NCI-H524 treated with DMSO at 0.1 percent for 48 hours (cell line): ENCODE measurements around the gene OGDH.
"Not testable (repeated sequence)": the region's sequence is repeated elsewhere in the genome, so short reads cannot be mapped to it uniquely, and the experiment has no call there.

Experiments used
- DNase-seq: peaks from one replicate; lab custom pipeline; 2025; lab: John Stamatoyannopoulos, UW

Gene OGDH

DNA sequence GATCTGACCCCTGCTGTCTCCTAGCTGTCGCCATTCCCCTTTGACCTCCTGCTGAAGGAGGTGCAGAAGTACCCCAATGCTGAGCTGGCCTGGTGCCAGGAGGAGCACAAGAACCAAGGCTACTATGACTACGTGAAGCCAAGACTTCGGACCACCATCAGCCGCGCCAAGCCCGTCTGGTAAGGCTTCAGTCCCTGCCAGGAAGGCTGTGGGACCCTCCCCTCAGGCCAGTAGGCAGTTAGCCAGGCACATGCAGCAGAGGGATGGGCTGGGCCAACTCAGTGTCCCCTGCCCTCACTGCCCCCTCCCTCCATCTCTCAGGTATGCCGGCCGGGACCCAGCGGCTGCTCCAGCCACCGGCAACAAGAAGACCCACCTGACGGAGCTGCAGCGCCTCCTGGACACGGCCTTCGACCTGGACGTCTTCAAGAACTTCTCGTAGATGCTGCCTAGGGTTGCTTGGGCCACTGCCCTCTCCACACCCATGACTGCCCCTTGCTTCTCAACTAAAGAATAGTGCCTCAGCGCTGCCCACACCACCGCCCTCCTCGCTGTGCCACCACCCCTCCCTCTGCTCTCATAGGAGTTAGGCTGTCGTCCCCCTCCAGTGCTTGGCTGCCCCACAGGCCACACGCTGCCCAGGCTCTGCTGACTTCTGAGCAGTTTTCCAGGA is 101.3 kb downstream of the OGDH start:
- DNase-seq: no peak

DNA sequence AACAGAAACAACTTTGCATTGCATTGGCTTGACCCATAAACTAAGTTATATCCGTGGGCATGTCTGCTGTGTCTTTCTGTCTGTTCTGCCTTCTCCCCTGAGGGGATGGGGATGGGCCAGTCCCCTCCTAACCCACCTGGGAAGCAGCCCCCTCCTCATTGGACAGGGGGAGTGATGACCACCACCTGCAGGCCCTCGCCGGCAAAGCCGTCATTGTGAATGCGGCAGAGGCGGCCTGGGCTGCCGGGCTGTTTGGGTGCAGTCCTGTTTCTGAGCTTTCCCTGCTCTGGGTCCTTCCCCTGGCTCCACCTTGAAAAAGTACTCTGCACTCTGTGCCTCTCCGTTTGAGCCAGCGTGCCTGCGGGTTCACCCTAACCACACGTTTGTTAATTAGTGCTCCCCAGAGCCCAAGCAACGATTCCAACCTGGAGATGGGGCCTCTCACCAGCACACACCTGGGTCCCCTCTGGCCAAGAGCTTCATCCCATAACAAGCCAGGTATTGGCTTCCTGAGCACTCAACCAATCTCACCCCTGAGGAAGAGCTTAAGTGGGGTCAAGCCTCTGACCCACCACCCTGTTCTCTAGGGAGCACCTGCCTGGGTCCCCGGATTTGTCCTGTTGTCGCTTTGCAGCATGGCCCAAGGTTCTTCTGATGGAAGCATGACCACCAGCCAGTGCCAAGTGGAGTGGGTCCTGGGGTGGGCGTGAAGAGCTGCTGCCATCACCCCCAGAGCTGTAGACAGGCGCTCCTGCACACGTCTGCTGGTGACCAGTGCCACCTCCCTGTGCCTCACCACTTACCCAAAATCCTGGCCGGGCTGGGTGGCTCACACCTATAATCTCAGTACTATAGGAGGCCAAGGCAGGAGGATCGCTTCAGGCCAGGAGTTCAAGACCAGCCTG is 102.8 kb downstream of the OGDH start:
- DNase-seq: no peak

DNA sequence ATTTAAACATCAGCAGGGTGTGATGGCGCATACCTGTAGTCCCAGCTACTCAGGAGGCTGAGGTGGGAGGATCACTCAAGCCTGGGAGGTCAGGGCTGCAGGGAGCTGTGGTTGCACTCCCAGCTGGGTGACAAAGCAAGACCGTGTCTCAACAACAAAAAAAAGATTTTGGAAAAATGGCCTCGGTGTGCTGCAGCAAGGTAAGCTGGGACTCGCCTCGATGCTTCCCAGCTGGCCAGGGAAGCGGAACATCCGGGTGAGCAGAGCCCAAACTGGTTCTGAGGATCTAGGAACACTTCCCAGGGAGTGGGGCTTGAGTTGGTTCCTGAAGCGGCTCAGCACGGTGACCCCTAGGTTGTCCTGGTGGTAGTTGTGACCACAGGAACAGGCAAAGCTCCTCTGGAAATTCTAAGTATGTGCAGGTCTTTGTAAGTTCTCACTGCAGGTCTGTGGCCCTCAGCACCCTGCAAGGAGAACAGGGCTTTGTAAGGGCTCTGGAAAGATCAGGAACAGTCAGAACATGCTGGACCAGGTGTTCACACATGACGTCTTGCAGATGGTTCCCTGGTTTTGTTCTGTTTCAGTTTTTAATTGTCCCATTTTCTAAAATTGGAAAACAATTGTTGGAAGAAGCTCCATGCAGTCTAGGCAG is 103.6 kb downstream of the OGDH start:
- no peak for DNase-seq

DNA sequence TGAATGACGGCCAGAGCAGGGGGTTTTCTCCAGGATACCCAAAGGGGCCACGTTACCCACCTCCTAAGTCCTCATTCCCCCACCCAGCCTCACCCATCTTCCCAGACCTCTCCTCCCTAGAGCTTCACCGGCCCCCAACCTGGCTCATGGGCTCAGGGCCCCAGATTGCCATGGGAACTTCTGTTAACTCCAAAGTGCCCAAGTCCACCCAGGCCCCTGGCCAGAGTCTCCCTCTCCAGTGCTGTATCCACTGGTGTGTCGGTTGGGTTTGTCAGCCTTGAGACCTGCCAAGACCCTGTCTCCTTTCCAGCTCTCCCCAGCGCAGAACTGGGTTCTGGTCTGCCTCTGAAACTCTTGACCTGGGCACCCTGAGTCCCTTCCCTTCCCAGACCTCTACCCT is 105.1 kb downstream of the OGDH start:
- no peak for DNase-seq

DNA sequence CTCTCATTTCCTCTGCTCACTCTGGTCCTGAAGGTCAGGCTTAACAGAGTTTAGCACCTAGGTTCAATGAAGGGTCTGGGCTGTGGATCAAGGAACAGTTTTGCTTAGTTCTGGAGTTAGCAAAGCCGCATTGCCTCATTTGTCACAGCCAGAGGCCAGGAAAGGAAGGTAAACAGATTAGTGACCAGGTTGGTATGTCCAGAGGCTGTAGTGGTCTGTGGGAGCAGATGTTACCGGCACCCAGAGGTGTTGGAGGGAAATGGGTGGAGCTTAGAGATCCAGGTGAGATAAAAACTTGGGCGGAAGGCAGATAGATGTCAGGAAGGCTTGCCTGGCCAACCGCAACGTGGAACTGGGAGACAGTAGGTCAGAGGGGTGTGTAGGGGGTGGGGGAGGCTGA is 105.6 kb downstream of the OGDH start:
- no peak for DNase-seq

DNA sequence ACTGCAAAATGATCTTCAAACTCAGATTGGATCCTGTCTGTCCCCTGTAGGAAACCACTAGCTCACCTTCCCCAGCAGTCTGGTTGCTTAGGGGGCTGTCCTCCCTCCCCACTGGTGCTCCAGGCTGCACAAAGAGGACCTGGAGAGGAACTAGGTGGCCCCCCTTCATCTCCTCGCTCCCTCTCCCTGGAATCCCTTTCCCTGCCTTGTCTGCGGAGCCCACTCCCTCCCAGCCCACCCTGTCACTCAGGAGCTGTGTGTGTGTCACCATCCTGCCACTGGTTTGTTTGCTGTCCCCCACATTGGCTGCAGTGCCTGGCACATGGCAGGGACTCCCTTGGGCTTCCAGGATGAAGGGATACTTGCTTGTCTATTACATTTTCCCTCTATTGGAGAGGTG is 106.7 kb downstream of the OGDH start:
- DNase-seq: no peak

DNA sequence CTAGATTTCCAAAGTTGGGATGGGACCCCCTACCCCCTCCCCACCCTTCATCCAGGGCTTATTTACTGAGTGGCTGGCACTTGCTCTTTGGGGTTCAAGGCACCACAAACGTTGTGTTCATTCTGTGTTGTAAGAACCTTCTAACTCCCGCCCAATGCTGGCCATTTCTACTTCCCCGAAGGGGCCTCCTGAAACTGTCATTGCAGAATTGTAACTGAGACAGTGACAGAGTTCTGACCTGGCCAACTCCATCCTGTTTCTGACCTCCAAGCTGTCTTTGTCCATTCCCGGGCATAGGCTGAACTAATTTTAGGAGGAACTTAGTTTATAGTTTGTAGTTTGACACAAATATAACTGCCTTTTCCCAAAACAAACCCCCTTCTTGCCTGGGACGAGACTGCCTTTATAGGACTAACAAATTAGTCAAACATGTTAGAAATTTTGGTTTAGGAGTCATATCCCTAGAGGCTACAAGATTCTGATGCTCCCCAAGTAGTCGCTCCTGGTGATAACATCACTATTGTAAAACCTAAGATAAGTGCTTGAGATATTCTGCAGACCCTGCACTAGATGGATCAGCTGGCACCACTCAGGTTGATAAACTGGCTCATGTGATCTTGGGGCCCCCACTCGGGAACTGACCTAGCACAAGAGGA is 107.4 kb downstream of the OGDH start:
- DNase-seq: no peak

DNA sequence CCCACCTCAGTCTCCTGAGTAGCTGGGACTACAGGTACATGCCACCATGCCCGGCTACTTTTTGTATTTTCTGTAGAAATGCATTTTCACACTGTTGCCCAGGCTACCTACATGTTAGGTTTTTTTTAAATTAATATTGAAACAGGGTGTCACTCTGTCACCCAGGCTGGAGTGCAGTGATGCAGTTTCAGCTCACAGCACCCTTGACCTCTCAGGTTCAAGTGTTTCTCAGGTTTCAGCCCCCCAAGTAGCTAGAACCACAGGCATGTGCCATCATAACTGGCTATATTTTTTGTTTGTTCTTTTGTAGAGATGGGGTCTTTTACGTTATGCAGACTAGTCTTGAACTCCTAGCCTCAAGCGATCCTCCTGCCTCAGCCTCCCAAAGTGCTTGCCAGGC is 109.8 kb downstream of the OGDH start:
- no peak for DNase-seq

DNA sequence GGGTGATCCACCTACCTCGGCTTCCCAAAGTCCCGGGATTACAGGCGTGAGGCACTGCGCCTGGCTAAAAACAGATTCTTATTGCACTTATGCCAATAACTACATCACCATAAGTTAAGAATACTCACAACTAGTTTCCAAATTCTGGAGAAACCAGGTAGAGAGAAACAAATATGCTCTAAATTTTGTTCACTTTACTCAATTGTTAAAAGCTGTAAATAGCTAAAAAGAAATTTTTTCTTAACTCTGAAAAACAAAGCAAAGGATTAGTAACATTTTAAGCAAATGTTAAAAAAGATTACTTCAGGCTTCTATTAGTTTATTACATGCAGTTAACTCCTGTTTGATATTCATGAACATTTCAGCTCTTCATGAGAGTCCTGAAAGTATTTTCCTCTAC is 113.9 kb downstream of the OGDH start:
- no peak for DNase-seq

DNA sequence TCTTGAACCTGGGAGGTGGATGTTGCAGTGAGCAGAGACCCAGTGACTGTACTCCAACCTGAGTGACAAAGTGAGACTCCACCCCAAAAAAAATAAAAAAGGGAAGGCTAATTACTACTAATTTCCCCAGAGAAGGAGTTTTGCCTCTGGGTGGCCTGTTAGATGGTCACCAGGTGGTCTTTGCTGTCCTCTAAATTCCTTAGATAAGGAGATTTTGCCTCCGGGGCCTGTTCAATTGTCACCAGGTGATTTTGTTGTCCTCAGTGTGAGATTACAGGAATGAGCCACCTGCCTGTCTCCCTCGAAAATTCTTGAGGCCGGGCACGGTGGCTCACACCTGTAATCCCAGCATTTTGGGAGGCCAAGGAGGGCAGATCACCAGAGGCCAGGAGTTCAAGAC is 117.8 kb downstream of the OGDH start:
- DNase-seq: no peak

DNA sequence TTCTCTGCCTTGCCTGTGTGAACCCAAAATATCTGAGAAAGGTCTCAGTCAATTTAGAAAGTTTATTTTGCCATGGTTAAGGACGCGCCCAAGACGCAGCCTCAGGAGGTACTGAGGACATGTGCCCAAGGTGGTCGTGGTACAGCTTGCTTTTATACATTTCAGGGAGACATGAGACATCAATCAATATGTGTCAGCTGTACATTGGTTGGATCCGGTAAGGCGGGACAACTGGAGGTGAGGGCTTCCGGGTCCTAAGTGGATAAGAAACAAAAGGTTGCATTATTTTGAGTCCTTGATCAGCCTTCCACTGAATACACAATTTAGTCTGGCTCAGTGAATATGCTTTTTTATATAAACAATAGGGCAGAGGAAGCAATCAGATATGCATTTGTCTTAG is 119.8 kb downstream of the OGDH start:
- not testable (repeated sequence) for DNase-seq

DNA sequence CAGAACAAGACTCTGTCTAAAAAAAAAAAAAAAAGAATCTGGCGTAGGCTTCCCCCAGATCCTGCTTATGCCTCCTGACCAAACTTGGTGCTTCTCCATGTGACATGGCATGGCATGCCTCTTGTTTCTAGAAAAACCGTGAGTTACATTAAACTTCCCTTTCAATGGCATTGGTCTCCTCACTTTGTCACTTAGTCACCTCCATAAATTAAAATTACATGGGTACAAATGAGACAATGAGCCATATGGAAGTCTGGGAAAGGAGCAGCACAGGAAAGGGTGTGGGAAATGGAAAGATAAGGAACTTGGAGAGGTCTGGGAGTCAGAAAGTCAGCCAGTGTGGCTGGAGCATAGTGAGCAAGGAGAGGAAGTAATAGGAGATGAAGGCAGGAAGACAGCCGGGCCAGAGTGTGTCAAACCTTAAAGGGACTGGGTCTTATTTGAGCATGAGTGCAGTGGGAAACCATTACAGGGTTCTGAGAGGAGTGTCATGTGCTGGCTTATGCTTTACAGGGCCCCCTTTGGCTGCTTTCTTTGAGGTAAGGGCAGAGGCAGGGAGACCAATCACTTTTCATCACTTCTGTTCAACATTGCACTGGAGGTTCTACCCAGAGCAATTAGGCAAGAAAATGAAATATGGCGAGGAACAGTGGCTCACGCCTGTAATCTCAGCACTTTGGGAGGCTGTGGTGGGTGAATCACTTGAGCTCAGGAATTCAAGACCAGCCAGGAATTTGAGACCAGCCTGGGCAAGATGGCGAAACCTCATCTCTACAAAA is 120.9 kb downstream of the OGDH start:
- DNase-seq: no peak

DNA sequence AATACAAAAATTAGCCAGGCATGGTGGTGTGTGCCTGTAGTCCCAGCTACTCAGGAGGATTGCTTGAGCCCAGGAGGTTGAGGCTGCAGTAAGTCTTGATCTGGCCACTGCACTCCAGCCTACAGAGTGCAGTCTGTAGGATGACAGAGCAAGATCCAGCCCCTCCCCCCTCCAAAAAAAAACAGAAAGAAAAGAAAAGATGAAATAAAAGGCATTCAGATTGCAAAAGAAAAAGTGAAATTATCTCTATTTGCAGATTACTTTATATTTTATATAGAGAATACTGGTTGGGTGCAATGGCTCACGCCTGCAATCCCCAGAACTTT is 121.5 kb downstream of the OGDH start:
- no peak for DNase-seq

DNA sequence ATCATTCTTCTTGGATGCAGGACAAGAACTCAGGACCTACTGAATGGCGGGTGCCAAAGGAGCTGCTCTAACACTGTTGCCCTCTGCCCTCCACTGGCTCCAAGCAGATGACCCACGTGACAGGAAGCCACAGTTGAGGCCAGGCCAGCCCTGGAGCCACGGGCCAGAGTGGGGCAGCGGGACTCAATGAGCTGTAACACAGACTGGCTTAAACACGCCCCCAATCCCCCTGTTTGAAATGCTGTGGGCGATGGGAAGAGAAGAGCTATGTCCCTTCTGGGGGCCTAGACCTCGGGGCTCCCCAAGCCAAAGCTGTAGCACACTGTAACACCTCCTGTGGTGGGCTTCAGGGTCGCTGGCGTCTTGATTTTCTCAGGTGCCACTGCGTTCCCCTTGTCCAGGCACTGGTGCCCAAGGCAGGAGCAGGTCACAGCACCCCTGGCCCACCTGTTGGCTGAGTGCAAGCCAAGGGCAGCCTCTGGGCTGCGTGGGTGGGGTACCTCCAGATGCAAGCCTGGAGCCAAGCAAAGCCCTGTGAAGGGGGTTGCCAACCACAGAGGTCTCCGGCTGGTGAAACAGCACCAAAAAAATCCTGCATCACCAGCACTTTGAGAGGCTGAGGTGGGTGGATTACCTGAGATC is 123.6 kb downstream of the OGDH start:
- no peak for DNase-seq

DNA sequence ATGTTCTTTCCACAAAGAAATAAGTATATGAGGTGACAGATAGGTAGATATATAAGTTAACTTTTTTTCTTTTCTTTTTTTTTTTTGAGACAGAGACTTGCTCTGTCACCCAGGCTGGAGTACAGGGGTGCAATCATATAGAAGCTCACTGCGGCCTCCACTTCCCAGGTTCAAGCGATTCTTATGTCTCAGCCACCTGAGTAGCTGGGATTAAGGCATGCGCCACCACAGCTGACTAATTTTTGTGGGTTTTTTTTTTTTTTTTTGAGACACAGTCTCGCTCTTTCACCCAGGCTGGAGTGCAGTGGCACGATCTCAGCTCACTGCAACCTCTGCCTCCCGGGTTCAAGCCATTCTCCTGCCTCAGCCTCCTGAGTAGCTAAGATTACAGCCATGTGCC is 126.5 kb downstream of the OGDH start:
- DNase-seq: not testable (repeated sequence)

DNA sequence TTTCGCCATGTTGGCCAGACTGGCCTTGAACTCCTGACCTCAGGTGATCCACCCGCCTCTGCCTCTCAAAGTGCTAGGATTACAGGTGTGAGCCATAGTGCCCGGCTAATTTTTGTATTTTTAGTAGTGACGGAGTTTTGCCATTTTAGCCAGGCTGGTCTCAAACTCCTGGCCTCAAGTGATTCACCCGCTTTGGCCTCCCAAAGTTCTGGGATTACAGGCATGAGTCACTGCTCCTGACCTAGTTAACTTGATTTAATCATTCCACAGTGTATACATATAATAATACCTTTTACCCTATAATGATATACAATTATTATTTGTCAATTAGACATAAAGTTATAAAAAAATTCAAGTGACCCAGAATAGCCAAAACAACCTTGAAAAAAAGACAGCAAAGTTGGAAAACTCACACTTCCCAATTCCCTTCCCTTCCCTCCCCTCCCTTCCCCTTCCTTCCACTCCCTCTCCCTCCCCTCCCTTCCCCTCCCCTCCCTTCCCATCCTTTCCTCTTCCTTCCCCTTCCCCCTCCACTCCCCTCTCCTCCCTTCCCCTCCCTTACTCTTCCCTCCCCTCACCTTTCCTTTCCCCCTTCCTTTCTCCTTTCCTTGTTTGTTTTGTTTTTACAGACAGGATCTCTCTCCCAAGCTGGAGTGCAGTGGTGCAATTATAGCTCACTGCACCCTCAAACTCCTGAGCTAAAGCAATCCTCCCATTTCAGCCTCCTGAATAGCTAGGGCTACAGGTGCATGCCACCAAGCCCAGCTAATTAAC is 127.5 kb downstream of the OGDH start:
- no peak for DNase-seq

DNA sequence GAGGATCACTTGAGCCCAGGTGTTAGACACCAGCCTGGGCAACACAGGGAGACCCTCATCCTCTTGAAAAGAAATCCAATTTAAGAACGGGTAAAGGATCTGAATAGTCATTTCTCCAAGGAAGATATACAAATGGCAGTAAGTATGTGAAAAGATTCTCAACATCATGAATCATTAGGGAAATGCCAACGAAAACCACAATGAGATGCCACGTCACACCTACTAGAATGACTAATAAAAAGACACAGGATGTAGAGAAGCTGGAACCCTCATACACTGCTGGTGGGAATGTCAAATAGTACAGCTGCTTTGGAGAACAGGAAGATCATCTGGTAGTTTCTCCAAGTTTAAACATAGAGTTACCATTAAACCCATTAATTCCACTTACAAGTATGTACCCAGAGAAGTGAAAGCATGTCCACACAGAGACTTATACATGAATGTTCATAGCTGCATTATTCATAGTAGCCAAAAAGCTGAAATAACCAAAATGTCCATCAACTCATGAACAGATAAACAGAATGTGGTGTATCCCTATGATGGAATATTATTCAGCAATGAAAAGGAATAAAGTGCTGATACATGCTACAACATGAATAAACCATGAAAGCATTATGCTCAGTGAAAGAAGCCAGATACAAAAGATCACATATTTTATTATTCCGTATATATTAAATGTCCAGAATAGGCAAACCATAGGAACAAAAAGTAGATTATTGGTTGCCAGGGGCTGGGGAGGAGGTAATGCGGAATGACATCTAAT is 129.2 kb downstream of the OGDH start:
- no peak for DNase-seq

DNA sequence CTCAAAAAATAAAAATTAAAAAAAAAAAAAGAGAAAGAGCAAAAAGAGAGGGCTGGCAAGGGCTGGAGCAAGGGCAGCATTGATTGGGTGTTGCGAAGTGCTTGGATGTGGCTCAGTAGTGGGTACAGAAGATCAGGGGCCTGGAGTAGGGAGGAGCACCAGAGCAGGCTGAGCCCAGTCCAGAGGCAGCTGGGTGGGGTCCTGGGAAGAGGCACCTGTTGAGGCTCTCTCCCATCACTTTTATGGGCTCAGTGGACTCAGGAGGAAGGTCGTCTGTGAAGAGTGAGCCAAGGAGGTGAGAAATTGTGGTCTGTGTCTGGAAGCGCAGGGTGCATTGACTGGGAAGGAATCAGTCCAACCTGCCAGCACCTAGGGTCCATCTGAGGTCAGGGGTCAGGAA is 130.5 kb downstream of the OGDH start:
- DNase-seq: no peak

DNA sequence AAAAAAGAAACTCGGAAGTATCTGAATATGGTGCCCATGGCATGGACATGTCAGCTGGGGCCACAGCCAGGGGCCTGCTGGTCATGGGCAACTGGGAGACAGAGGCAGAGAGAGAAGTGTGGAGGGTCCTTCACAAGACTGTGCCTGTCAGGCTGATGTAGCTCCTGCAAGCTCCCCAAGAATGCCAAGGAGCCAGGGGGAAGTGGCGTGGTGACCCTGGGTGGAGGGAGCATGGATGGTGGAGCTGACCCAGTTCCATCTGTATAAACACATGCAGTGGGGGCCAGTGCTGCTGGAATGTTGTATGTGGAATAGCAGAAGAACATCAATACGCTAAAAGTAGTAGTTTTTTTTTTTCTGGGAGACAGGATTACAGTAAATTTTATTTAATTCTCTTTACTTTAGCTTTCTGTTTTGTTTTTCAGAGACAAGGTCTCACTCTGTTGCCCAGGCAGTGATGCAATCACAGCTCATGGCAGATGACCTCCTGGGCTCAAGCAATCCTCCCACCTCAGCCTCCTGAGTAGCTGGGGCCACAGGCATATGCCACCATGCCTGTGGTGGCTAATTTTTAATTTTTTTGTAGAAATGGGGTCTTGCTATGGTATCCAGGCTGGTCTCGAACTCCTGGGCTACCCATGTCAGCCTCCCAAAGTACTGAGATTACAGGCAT is 131.8 kb downstream of the OGDH start:
- no peak for DNase-seq
